ENCODE measurements around the gene MT4. TPM values are rescaled to one million over a fixed set of nuclear protein-coding genes. Genes with fewer than 3 reads are reported as not detected.

MT4 gene
- not detected in 2 replicates for total RNA-seq

DNA sequence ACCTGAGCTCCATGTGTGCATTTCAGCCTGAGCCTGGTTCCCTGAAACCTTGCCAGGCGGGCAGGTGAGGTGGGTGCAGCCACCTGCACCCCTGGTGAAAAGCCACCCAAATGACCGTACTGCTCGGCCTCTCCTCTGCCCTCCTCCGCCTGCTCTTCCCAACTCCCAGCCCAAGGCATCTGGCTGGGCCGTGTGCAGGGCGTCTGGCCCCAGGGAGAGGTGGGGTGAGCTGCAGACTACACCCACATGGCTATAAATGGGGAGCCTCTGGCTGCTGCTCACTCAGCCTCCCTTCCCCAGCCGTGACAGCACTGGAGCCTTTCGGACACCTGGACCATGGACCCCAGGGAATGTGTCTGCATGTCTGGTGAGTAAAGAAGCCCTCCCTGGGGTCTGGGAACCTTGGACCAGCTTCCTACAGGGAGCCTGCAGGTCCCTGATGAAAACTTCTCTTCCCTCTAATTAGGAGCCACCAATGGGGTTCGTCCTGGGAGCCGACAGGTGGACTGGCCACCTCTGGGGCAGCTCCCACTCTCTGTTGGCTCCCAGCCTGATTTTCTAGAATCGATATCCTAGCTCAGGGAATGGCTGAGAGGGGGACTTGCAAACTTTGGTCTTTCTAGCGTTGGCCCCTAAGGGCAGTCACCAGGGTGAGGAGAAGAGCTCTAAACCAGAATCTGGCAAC is at the start of gene MT4:
MT4 (plus strand) TSS at position 281 of the 685 bp plus-strand sequence; CDS start at position 337, 56 bp downstream.
- no peaks in the 10 kb centered on the region for H3K36me3 ChIP-seq (ENCODE audit: control insufficient read depth, insufficient read depth, low read length)
- H3K27me3 ChIP-seq (ENCODE audit: control insufficient read depth, insufficient read depth, low read length), result peaks cover 10% of the 10 kb centered on the region
- TF ChIP-seq, protein P1, sequence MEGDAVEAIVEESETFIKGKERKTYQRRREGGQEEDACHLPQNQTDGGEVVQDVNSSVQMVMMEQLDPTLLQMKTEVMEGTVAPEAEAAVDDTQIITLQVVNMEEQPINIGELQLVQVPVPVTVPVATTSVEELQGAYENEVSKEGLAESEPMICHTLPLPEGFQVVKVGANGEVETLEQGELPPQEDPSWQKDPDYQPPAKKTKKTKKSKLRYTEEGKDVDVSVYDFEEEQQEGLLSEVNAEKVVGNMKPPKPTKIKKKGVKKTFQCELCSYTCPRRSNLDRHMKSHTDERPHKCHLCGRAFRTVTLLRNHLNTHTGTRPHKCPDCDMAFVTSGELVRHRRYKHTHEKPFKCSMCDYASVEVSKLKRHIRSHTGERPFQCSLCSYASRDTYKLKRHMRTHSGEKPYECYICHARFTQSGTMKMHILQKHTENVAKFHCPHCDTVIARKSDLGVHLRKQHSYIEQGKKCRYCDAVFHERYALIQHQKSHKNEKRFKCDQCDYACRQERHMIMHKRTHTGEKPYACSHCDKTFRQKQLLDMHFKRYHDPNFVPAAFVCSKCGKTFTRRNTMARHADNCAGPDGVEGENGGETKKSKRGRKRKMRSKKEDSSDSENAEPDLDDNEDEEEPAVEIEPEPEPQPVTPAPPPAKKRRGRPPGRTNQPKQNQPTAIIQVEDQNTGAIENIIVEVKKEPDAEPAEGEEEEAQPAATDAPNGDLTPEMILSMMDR (IDR thresholded peaks at IDR 0.05; ENCODE audit: insufficient read depth, low read length, poor library complexity, severe bottlenecking), result no peak
- H3K4me3 ChIP-seq (ENCODE audit: low read depth, low read length), result no peak within 1 kb of the TSS
- DNase-seq (ENCODE audit: low read depth), result no peak

DNA sequence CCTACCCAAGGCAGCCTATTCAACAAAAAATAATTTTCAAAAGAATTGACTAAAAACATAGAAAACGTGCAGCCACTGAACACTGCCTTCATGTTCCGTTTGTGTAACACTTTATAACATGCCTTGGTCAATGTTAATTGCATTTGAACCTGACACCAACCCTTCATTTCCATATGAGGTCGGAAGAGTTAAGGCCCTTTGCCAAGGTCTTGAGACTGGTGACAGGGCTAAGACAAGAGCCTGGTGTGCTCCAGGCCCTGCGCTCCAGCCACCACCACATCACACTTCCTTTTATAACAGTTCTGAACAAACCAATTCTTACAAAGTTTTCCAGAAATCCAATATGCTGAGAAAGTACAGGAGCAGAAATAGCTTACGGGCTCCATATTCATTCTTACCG is 49.2 kb upstream of the MT4 start:
- TF ChIP-seq, protein P1 (IDR thresholded peaks at IDR 0.05; ENCODE audit: insufficient read depth, low read length, poor library complexity, severe bottlenecking), result no peak
- no peak for DNase-seq (ENCODE audit: low read depth)
- Histone ChIP-seq H3K36me3 (ENCODE audit: control insufficient read depth, insufficient read depth, low read length) (no peaks in the 10 kb centered on the region), H3K27me3 (ENCODE audit: control insufficient read depth, insufficient read depth, low read length) (no peaks in the 10 kb centered on the region), H3K4me3 (ENCODE audit: low read depth, low read length) (no peak overlapping the region)

DNA sequence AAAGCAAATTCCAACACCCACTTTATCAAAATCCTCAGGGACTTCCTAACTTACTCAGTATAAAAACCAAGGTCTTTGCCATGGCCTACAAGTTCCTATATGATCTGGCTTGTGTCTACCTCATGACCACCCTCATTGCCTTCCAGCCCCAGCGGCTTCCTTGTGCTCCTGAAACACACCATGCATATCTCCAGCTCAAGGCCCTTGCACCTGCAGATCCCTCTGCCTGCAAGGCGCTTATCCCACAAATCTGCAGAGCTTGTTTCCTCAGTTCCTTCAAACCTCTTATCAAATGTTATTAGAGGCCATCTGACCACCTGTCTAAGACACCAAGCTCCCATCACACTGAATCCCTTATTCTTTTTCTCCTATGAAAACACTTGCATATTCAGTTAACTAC is 47.7 kb upstream of the MT4 start:
- H3K36me3 ChIP-seq (ENCODE audit: control insufficient read depth, insufficient read depth, low read length), result no peaks in the 10 kb centered on the region
- H3K27me3 ChIP-seq (ENCODE audit: control insufficient read depth, insufficient read depth, low read length), result no peaks in the 10 kb centered on the region
- DNase-seq (ENCODE audit: low read depth), result no peak
- TF ChIP-seq, protein P1 (IDR thresholded peaks at IDR 0.05; ENCODE audit: insufficient read depth, low read length, poor library complexity, severe bottlenecking), result no peak
- H3K4me3 ChIP-seq (ENCODE audit: low read depth, low read length), result no peak overlapping the region

DNA sequence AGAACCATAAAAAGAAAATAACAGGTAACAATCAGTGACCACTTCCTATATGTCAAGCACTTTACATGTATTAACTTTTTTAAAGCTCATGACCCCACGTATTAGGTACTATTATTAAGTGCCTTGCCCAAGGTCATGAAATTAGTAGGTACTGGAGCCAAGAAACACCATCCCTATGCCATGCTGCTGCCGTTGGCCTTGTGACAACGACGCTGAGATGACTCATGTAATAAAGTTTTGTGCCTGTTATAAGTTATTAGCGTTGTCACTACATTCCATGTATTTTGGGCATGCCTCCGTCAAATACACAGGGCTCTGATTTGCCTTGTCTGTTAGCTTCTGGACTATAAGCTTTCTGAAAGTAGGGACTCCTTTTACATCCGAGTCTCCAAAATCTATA is 46.4 kb upstream of the MT4 start:
- Histone ChIP-seq H3K4me3 (ENCODE audit: low read depth, low read length) (no peak overlapping the region), H3K36me3 (ENCODE audit: control insufficient read depth, insufficient read depth, low read length) (no peaks in the 10 kb centered on the region), H3K27me3 (ENCODE audit: control insufficient read depth, insufficient read depth, low read length) (no peaks in the 10 kb centered on the region)
- no peak for DNase-seq (ENCODE audit: low read depth)
- TF ChIP-seq, protein P1 (IDR thresholded peaks at IDR 0.05; ENCODE audit: insufficient read depth, low read length, poor library complexity, severe bottlenecking), result no peak

DNA sequence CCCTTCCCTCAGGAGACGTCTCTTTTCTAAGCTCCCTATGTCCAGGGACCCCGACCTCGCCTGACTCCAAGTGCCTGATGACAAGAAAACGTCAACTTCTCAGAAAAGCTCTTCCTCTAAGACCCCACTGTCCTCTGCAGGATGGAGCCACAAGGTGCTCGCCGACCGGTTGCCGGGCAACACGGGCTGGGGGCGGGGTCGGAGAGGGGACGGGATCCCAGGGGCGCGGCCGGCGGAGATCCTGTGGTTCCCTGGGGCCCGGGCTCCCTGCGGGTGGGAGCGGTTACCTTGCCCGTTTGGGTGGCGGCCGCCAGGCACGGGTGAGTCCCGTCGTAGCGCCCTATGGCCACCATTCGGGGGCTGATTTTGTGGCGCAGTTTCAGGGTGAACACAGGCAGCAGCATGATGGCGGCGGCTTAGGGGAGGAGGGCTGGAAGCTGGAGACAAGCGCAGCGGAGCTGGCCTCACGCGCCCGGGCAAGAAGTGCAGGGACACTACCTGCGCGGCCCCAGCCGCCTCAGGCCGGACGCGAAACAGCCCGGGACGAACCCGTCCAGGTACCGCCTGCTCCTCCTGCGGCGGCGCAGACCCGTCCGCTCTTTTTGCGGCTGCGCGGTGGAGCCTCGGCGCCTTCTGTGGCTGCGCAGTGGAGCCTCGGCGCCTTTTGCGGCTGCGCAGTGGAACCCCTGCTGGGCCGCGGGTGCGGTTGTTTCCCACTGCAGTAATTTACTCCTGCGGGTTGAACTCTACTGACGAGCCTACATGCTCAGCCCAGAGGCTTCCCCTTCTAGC is 45.2 kb upstream of the MT4 start, which contains the start of gene BBS2:
BBS2 (minus strand) TSS at position 566 of the 792 bp plus-strand sequence; CDS start at position 404, 162 bp downstream.
- Histone ChIP-seq H3K27me3 (ENCODE audit: control insufficient read depth, insufficient read depth, low read length) (no peaks in the 10 kb centered on the region), H3K36me3 (ENCODE audit: control insufficient read depth, insufficient read depth, low read length) (no peaks in the 10 kb centered on the region), H3K4me3 (ENCODE audit: low read depth, low read length) (peak within 1 kb of the TSS; percentile 97)
- peak; percentile 39 for DNase-seq (ENCODE audit: low read depth)
- TF ChIP-seq, protein P1 (IDR thresholded peaks at IDR 0.05; ENCODE audit: insufficient read depth, low read length, poor library complexity, severe bottlenecking), result no peak

Measured in kidney epithelial cell (primary cell).